Keratinocyte (primary cell): ENCODE data around the gene TMCC1.
A peak's percentile ranks its signal among the peaks of the same experiment; 100 is the strongest.

Experiments used
- CTCF ChIP-seq, 3 experiments: IDR thresholded peaks in 1 of 3; conservative IDR thresholded peaks in 1 of 3; optimal IDR thresholded peaks in 1 of 3; 2 replicates in 2 of 3; 3 replicates in 1 of 3; pipeline versions ENCODE3 to v1.5.1; 2011; ENCODE audit warnings: low read length in 3 of 3, mild to moderate bottlenecking in 3 of 3, moderate library complexity in 2 of 3, control low read depth in 1 of 3, inconsistent platforms in 1 of 3; ENCODE audit not compliant: insufficient read depth in 2 of 3; ENCODE audit errors: extremely low read depth in 1 of 3
- EZH2 ChIP-seq: IDR thresholded peaks from one replicate; pipeline ENCODE4 v1.6.1; 2012; ENCODE audit warnings: inconsistent platforms, mild to moderate bottlenecking, low read length, moderate library complexity

GRCh38 chr3:129829640-129830039 is 63.9 kb downstream of the TMCC1 start:
- TF ChIP-seq CTCF (optimal IDR thresholded peaks at IDR 0.05 in 1 of 3, IDR thresholded peaks at IDR 0.05 in 1 of 3, conservative IDR thresholded peaks at IDR 0.05 in 1 of 3; ENCODE audit: extremely low read depth in 1 of 3, insufficient read depth in 2 of 3, low read length in 3 of 3) = peak; percentile 50 to 64 (median 62)
- TF ChIP-seq EZH2 = no peak
